GM19452 (cell line): ENCODE results near the gene LRRC30.
"Not testable (repeated sequence)": the region's sequence is repeated elsewhere in the genome, so short reads cannot be mapped to it uniquely, and the experiment has no call there.

ENCODE experiments used
- ATAC-seq: cut with Tn5 transposase; IDR thresholded peaks from one replicate; pipeline ENCODE4 v1.9.1; 2021; ENCODE audit not compliant: unreplicated experiment

LRRC30 gene

GRCh38 chr18:7230626-7231349, at the start of gene LRRC30:
Gene LRRC30, plus strand, starts transcription at chr18:7231089. Its CDS starts 50 bp downstream, at chr18:7231139.
- no peak for ATAC-seq

GRCh38 chr18:7185701-7186100, 45.2 kb upstream of the LRRC30 start:
- ATAC-seq: no peak

GRCh38 chr18:7190547-7191156, 40.2 kb upstream of the LRRC30 start:
- ATAC-seq: no peak

GRCh38 chr18:7191736-7192135, 39.2 kb upstream of the LRRC30 start:
- ATAC-seq: no peak

GRCh38 chr18:7195266-7195665, 35.6 kb upstream of the LRRC30 start:
- ATAC-seq: no peak

GRCh38 chr18:7196421-7196820, 34.5 kb upstream of the LRRC30 start:
- no peak for ATAC-seq

GRCh38 chr18:7197854-7198253, 33.0 kb upstream of the LRRC30 start:
- no peak for ATAC-seq

- ATAC-seq: no peak
These were observed 32.6 kb upstream of the LRRC30 start for GRCh38 chr18:7198326-7198725.

- ATAC-seq: no peak
These were observed 29.8 kb upstream of the LRRC30 start for GRCh38 chr18:7201096-7201495.

GRCh38 chr18:7202169-7202568, 28.7 kb upstream of the LRRC30 start:
- ATAC-seq: no peak

- not testable (repeated sequence) for ATAC-seq
These were observed 27.3 kb upstream of the LRRC30 start for GRCh38 chr18:7203601-7204000.

- no peak for ATAC-seq
These were observed 25.5 kb upstream of the LRRC30 start for GRCh38 chr18:7205346-7205745.

- ATAC-seq: no peak
These were observed 24.7 kb upstream of the LRRC30 start for GRCh38 chr18:7206217-7206616.

- ATAC-seq: no peak
These were observed 23.4 kb upstream of the LRRC30 start for GRCh38 chr18:7207366-7207915.

- ATAC-seq: no peak
These were observed 9.3 kb upstream of the LRRC30 start for GRCh38 chr18:7221424-7222155.

GRCh38 chr18:7224198-7224597, 6.7 kb upstream of the LRRC30 start:
- no peak for ATAC-seq

- no peak for ATAC-seq
These were observed 1.3 kb downstream of the LRRC30 start for GRCh38 chr18:7232218-7232617.

GRCh38 chr18:7233134-7233810, 2.4 kb downstream of the LRRC30 start:
- ATAC-seq: no peak

GRCh38 chr18:7234091-7234490, 3.2 kb downstream of the LRRC30 start:
- ATAC-seq: no peak

GRCh38 chr18:7234956-7235355, 4.1 kb downstream of the LRRC30 start:
- no peak for ATAC-seq

GRCh38 chr18:7236072-7236471, 5.2 kb downstream of the LRRC30 start:
- no peak for ATAC-seq
